Right hindlimb (tissue), 1 donor: ENCODE measurements around the gene PDE4B.
"Not testable (repeated sequence)": the region's sequence is repeated elsewhere in the genome, so short reads cannot be mapped to it uniquely, and the experiment has no call there.

Source experiments
- DNase-seq: peaks from one replicate; pipeline ENCODE4 v3.0.0-alpha.2; 2018

The PDE4B gene

GRCh38 chr1:66294707-66295370, 502.1 kb downstream of the PDE4B start:
- DNase-seq = no peak

GRCh38 chr1:66295803-66296202, 503.1 kb downstream of the PDE4B start:
- DNase-seq = no peak

GRCh38 chr1:66296370-66296769, 503.7 kb downstream of the PDE4B start:
- DNase-seq = no peak

- DNase-seq = no peak
Observed at GRCh38 chr1:66296951-66297350, 504.3 kb downstream of the PDE4B start.

- peak; percentile 36 for DNase-seq
Observed at GRCh38 chr1:66298464-66298863, 505.8 kb downstream of the PDE4B start.

DNA sequence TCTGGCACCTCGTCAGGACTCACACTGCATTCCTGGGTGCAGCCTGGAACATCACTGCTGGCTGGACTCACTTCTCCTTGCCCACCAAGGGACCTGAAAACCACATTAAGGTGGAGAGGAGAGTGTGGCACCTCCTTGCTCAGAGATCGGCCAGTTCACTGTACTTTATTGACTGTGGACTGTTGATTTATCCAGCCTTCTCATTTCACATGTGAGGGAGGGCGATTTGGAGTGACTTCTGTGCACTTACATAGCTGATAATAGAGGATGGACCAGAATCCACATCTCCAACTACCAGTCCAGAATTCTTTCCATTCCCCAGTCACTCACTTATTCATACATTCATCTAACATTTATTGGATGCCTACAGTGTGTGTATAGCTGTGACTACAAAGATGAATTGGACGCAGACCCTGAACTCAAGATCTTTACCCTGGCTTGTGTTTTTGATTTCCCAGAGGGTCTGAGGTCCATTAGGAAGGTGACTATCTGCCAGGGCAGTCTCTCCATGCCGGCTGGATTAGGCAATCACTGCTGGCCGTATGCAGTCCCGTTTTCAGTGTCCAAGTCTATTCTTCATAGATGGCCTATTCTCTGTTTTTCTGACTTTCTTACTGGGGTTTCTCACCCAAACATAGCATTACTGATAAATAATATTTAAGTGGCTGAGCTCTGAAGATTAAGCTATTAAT, 507.7 kb downstream of the PDE4B start:
- DNase-seq = no peak

- DNase-seq = no peak
Observed at GRCh38 chr1:66300972-66301451, 508.3 kb downstream of the PDE4B start.

- DNase-seq = no peak
Observed at GRCh38 chr1:66302184-66302742, 509.6 kb downstream of the PDE4B start.

DNA sequence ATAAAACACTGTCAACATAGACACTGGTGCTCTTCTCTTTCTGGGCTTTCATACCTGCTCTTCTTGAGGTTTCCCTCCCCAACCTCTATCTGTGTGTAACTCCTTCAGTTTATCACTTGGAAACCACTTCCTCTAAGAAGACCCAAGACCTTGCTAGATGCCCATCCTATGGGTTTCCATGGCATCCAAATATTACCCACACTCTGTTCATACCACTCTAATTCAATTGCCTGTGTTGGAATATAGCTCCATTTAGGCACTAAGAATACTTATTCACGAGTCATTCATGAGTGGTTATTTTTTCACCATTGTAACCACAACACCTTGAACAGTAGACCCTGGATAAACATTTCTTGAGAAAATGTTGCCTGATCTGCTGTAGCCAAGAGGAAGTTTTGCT, 510.1 kb downstream of the PDE4B start:
- no peak for DNase-seq

DNA sequence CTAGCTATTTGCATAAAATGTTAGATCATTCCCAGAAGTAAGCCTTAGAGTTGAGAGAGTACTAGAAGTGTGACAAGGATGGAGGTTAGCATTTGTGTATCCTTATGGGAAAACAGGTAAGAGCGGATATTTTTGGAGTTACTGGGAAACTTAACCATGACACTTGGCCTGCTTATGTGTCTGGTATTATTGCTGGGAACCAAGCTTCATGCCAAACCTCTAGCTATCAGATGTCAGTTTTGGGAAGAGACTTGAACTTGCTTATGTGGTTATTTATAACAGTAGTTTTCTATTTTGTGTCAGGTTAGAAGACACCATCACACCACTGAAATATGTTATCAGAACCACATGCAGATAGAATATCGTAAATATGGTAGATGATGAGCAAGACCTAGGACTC, 511.0 kb downstream of the PDE4B start:
- DNase-seq = no peak

GRCh38 chr1:66304128-66304527, 511.4 kb downstream of the PDE4B start:
- no peak for DNase-seq

- no peak for DNase-seq
Observed at GRCh38 chr1:66305927-66306326, 513.2 kb downstream of the PDE4B start.

- DNase-seq = no peak
Observed at GRCh38 chr1:66309006-66309741, 516.5 kb downstream of the PDE4B start.

GRCh38 chr1:66311092-66311491, 518.4 kb downstream of the PDE4B start:
- no peak for DNase-seq

- no peak for DNase-seq
Observed at GRCh38 chr1:66311628-66312027, 518.9 kb downstream of the PDE4B start.

DNA sequence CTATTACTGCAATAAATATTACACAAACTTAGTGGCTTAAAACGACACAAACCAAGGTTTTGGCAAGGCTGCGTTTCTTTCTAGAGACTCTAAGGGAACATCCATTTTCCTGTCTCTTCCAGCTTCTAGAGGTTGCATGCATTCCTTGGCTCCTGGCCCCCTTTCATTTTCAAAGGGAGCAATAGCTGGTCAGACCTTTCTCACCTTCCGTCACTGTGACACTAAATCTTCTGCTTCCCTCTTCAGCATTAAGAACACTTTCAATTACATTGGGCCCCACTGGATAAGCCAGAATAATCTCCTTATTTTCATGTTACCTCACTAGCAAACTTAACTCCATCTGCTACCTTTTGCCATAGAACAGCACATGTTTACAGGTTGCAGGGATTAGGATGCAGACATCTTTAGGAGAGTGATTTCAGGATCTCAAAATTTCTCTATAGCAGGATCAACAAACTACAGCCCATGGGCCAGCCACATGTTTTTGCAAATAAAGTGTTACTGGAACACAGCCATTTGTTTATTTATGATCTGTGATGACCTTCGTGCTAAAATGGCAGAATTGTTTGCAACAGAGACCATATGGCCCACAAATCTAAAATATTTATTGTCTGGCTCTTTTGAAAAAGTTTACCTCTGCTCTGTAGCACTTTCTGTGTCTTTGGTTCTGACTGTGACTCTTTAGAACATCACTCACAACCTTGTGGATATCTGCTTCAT, 519.7 kb downstream of the PDE4B start:
- no peak for DNase-seq

DNA sequence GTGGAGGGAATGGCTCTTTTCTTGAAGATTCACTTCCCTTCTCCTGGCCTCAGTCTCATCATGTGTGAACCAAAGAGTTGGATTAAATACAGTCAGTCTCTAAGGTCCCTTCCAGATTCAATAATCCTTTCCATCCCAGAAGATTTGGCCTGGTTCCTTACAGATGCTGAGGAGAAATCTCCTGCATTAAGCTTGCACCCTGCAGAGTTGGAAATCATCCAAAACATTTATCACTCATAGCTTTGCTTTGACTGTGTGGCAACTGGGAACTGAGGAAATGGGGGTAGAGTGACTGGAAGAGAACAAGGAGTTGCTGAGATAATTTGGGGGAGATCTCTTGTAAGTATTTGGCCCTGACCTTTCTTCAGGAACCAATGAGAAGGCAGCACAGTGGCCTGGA, 520.7 kb downstream of the PDE4B start:
- no peak for DNase-seq

DNA sequence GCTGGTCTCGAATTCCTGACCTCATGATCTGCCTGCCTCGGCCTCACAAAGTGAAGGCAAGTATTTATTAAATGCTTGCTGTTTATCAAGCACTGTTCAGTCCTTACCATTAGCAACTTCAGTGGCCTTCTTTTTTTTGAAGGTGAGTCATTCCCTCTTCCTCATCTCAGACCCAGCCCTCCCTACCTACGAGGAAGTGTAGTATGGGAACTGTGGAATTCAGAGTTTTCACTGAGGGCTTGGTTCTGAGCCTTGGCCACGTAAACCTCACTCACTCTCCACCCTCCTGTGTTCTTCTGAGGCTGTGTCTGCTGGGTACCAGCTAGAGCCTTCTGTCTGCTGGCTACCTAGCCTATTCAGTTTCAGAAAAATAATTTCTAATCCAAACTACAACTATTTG, 523.0 kb downstream of the PDE4B start:
- DNase-seq = no peak

DNA sequence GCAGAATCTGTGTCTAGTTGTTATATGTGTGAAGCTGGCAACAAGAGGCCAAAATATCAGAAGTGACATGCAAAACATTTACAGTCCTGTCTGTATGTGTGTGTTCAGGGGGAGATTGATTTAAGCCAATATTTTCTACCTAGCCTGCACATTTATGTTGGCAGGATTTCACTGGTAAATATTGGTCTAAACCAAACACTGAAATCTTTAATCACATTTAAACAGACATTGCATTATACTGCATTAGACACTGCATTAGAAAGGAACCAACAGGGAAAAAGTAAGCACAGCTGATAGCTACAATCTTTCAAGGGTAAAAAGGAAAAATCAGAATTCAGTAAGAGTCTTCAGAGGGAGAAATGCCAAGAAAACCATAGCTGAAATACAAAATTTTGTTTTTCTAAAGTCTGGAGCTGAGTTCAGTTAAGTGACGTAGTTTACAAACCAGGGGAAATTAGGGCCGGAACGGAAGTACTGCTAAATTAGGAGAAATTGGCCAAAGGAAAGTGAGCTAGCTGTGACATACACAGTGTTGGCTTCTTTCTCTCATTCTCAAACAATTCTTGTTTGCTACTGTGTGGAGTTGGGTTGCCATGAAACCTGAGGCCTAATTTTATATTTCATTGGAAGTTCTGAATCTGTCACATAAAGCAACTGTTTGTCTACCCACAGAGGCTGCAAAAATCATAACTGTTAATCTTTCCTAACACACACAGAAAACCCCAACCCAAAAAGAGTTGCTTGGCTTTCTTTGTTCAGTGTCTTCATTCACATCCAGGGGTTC, 524.0 kb downstream of the PDE4B start:
- DNase-seq = peak; percentile 44

DNA sequence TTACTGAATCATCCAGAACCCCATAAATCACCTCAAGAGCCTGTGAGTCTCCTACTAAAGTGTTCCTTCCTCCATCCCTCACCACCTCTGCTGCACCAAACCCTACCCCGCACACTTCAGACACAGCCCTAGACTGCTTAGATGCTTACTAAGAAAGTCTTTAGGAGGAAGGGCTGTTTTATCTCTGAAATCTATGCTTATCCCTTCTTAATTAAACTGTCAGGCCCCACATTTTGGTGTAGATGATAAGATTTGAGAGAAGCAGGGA, 524.5 kb downstream of the PDE4B start:
- no peak for DNase-seq

GRCh38 chr1:66320231-66320630, 527.5 kb downstream of the PDE4B start:
- no peak for DNase-seq

DNA sequence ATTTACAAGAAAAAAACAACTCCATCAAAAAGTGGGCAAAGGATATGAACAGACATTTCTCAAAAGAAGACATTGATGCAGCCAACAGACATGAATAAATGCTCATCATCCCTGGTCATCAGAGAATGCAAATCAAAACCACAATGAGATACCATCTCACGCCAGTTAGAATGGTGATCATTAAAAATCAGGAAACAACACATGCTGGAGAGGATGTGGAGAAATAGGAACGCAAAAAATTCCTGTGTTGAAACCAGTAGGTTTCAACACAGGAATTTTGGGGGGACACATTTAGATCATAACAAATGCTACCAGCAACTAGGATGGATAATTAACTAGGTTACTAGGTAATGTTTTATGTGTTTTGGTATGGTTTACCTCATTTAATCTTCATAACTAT, 529.8 kb downstream of the PDE4B start:
- not testable (repeated sequence) for DNase-seq
